ENCODE data around the gene CBLB.
"Not testable (repeated sequence)": the region's sequence is repeated elsewhere in the genome, so short reads cannot be mapped to it uniquely, and the experiment has no call there.

The CBLB gene

DNA sequence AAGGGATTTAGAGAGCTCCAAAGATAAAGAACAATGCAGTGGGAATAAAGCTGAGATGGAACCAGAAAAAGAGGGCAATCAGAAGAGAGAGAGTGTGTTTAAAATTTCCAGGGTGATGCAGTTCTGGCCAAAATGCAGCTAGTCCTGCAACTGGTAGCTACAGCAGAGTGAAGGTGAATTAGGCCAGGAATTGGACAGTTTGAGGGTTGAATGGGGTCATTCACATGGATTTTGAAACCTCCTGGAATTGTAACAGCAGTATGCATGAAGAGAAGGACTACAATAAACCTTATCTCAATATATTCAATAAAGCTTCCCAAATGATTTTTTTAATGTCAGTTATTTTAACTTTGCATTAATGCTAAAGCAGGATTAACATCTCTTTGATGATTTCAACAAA, 85.2 kb downstream of the CBLB start:
- no peak for DNase-seq

DNA sequence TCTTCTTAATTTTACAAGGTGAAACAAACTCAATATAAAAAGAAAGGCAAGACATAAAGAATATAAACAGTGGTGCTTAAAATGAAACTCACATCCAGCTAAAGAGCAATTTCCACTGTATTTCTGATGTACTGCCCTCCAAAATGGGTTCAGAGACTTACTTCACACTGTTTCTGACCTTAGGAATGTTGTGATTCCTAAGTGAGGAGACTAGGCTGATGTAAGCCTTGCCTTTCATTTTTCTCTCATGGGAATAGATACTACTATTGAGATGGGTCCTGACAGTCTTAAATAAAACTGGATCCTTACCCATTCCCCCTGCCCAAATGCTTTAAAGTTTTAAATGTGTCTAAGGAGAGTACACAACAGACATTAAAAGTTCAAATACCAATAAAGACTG, 86.9 kb downstream of the CBLB start:
- no peak for DNase-seq

DNA sequence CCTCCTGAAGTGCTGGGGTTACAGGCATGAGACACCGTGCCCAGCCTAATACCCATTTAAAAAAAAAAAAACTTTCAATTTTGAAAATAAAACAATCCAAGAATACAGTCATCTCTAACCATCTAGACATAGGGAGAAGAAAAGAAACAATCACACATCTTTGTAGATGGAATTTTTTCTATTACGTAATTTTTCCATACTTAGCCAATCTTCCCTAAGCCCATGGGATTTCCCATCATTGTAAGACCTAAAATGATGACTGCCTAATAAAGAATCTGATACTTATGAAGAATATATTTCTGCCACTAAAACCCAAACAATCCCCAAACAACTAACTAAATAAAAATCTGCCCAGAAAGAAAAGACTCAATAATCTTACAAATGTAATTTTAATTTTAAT, 88.7 kb downstream of the CBLB start:
- DNase-seq, result no peak

DNA sequence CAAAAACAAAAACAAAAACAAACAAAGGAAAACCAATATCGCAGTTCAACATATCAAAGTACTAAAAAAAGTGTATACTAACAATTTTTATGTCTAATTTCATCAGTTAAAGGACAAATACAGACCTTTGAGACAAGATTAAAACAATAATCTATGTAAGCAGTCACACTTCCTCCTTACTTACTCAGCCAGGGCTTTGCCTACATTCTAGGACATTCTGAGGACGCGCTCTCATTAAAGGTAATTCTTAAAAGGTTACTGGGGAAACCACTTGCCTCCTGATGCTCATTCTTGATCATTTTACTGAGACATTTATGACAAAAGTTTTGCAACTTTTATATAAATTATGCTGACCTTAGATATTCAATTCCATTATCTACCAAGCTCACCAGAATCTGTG, 93.4 kb downstream of the CBLB start:
- DNase-seq, result no peak

DNA sequence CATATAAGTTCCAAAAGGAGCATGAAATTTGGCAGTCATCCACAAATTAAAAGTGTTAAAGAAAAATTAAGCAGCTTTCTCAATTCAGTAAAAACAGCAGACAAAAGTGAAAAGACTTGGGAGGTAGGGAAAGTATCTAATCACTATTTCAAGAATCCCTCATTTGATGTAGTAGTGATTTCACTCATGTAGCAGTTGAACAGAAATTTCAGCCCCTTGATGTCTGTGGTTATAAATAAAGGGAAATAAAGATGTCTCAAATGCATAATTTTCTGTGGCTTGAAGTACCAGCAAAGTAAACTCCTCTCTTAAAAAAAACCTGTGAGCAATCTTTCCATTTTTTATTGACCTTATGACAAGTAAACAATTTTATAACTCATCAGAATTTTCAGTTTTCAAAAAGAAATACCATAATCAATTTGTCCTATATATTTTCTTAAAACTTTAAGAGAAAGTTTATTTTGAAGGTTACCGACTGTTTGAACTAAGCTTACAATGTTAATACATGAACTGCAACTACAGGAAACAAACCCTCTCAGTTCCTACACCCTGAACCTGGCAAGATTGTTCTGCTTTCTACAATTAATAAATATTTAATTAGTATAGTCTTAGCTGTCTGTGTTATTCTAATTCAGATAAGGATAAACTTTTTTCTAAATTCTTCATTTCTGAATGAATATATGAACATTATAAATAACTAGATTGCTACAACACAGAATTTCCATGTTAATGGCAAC, 94.2 kb downstream of the CBLB start:
- DNase-seq, result no peak

DNA sequence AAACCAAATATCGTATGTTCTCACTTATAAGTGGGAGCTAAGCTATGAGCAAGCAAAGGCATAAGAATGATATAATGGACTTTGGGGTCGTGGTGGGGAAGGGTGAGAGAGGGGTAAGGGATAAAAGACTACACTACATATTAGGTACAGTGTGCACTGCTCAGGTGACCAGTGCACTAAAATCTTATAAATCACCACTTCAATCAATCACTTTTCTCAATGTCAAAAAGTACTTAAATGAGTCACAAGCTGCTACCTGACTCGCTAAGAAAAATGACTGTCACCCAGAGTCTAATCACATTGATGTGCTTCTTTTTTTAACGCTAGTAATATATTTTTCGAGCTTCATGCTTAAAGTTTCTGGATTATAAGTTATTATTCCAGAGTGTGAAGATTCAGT, 95.5 kb downstream of the CBLB start:
- no peak for DNase-seq

DNA sequence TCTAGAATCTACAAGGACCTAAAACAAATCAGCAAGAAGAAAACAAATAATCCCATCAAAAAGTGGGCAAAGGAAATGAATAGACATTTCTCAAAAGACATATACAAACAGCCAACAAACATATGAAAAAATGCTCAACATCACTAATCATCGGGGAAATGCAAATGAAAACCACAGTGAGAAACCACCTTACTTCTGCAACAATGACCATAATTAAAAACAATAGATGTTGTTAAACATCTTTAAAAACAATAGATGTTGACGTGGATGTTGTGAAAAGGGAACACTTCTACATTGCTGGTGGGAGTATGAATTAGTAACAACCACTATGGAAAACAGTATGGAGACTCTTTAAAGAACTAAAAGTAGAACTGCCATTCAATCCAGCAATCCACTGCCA, 96.2 kb downstream of the CBLB start:
- no peak for DNase-seq

DNA sequence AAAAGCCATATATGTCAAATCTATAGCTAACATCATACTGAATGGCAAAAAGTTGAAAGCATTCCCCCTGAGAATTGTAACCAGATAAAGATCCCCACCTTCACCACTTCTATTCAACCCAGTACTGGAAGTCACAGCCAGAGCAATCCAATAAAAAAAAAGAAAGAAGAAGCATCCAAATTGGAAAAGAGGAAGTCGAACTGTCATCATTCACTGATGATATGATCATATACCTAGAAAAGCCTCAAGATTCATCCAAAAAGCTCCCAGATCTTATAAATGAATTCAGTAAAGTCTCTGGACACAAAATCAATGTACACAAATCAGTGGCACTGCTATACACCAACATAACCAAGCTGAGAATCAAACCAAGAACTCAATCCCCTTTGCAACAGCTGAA, 97.4 kb downstream of the CBLB start:
- DNase-seq, result no peak

DNA sequence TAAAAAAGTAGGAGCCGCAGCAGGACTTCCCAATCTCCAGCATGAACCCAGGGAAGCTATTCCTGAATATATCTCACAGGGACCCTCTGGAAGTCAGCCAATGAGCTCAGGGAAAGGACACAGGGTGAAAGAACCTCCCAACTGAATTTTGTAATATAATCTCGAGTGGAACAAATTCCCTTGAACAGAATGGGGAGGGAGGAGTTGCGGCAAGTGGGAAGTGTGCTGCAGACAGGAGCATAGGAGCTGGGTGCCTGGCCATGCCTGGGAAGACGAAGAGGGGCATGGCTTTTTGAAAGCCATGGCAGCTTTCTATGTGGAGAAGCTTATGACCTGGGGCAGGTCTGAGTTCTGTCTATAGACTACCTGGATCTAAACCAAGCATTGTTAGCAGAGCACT, 98.4 kb downstream of the CBLB start:
- no peak for DNase-seq

DNA sequence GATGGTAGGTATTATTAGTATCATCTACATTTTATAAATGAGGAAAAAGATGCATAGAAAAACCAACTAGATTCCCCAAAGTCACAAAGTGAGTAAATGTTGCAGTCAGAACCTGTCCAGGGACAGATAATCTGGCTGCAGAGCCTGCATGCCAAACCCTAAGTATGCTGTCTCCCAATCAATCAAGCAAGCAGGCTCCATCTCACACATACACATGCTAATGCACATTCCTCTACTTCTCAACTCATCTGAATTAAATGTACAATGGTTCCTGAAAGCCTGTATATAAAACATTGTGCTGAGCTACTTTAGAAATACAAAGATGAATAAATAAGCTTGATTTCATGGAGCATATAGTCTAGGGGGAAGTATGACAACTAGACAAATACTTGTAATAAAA, 101.0 kb downstream of the CBLB start:
- DNase-seq, result no peak

DNA sequence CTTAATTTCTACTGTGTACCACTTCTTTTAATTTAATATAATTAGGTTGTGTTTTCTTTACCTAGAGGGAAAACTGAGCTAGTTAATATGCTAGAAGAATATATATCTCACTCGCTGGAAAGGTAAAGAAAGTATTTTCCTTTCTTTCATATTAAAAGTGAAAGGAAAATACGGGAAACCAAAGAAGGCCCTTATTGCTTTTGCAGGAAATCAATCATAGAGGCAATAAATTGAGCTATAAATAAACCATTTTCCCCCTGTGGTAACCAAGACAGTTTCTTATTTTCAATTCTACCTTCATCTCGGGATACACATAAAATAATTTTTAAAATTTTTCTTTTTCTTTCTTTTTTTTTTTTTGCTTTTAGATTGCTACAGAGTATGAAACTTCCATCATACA, 101.6 kb downstream of the CBLB start:
- no peak for DNase-seq

DNA sequence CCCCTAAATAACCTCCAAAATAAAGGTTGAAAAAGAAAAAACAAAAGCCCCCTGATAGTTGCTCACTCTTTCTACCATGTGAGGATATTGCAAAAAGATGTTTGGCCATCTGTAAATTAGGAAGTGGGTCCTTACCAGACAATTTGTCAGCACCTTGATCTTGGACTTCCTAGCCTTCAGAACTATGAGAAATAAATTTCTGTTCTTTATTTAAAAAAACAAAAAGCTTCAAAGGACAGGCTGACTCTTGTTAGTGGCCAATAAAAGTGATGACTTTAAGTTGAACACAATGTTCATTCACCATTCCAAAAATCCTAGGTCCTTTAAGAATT, 103.5 kb downstream of the CBLB start:
- DNase-seq, result no peak

DNA sequence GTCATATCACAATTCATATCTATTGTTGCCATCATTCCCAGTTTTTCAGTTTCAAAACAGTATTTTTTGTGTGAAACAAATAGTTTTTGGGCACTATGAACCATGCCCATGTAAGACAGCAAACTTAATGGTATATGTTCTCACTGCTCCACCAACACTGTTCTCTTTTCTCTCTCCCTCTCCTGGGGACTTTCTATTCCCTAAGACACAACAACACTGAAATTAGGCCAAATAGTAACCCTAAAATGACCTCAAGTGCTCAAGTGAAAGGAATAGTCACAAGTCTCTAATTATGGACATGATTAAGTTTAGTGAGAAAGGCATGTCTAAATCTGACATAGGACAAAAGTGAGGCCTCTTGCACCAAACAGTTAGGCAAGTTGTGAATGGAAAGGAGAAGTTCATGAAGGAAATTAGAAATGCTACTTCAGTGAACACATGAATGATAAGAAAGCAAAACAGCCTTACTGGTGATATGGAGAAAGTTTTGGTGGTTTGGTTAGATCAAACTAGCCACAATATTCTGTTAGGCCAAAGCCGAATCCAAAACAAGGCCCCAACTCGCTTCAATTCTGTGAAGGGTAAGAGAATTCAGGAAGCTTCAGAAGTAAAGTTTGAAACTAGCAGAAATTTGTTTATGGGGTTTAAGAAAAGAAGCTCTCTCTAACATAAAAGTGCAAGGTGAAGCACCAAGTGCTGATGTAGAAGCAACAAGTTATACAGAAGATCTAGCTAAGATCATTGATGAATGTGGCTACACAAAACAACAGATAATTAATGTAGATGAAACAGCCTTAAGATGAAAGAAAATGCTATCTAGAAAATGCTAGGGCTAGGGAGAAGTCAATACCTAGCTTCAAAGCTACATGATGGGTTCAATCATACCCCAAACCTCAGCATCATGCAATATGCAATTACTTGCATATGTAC, 104.2 kb downstream of the CBLB start:
- no peak for DNase-seq

DNA sequence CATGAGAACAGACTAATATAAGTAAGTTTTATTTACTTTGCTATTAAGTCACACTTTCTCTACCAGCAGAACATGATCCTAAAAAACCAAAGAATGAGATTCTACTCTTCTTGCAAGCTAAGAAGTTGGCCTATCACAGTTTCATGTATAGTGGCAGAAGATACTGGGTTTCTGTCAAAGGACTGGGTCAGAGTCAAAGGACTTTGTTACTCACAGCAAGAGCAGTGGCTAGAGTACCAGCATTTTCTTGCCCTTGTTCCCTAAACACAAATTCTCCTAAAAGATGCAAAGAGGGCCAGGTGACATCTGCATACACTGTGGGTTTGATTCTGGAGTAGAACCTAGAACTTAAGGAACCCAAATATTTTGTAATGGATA, 105.2 kb downstream of the CBLB start:
- no peak for DNase-seq

DNA sequence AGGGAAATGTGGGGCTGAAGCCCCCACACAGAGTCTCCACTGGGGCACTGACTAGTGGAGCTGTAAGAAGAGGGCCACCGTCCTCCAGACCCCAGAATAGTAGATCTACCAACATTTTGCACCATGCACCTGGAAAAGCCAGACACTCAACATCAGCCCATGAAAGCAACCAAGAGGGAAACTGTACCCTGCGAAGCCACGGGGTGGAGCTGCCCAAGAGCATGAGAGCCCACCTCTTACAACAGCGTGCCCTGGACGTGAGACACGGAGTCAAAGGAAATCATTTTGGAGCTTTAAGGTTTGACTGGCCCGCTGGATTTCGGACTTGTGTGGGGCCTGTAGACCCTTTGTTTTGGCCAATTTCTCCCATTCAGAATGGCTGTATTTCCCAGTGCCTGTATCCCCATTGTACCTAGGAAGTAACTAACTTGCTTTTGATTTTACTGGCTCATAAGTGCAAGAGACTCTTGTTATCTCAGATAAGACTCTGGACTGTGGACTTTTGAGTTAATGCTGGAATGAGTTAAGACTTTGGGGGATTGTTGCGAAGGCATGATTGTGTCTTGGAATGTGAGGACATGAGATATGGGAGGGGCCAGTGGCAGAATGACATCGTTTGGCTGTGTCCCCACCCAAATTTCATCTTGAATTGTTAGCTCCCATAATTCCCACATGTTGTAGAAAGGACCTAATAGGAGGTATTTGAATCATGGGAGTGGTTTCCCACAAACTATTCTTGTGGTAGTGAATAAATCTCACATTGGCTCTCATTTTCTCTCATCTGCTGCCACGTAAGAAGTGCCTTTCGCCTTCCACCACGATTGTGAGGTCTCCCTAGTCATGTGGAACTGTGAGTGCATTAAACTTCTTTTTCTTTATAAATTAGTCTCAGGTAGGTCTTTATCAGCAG, 105.8 kb downstream of the CBLB start:
- no peak for DNase-seq

DNA sequence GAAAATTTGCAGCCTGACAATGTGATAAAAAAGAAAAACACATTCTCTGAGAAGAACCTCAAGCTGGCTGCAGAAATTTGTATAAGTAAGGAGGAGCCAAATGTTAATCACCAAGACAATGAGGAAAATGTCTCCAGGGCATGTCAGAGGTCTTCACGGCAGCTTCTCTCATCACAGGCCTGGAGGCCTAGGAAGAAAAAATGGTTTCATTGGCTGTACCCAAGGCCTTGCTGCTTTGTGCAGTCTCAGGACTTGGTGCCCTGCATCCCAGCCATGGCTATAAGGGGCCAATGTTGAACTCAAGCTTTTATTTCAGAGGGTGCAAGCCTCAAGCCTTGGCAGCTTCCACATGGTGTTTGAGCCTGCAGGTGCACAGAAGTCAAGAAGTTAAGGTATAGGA, 106.6 kb downstream of the CBLB start:
- DNase-seq, result not testable (repeated sequence)

DNA sequence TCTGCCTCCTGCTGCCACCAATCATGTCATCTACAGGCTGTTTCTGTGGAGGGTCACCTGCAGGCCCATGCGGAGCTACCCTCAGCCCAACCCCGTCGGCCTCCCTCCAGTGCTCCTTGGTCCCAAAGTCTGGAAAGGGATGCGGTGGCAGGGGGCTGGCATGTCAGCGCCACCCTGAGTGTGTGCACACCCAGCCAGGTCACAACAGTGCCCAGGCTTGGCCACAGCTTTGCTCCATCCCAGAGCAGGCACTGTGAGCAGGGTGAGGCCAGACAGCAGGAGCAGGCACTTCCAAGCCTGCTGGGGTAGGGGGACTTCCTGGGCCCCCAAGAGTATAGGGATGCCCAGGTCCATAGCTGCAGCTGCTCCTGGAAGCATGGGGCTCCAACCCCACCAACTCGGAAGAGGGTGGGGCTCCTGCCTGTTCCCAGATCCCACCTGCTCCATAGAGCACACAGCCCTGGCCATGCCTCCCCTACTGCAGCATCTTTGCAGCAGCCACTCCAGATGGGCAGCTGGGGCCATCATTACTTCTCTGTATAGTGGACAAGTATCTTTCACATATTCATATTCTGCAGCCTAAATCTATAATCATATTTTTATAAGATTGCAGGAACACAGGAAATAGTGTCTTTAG, 109.3 kb downstream of the CBLB start:
- DNase-seq, result no peak

DNA sequence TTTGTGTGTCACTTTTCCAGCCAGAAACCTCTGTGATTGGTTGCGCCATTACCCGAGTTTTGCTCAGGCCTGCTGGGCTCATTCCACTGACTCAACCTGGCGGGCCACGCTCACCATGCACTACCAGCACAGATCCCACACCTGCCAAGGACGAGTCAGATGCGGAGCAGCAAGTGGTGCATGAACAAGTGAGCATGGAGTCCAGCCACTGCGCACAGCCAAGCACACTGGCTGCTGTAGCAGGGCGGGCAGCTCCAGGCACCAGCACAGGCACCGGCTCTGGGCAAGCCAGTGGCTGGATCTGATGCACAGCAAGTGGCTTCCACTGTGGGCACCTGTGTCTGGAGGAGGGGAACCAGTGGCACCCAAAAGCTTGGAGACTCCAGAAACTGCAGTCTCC, 110.4 kb downstream of the CBLB start:
- DNase-seq, result no peak

DNA sequence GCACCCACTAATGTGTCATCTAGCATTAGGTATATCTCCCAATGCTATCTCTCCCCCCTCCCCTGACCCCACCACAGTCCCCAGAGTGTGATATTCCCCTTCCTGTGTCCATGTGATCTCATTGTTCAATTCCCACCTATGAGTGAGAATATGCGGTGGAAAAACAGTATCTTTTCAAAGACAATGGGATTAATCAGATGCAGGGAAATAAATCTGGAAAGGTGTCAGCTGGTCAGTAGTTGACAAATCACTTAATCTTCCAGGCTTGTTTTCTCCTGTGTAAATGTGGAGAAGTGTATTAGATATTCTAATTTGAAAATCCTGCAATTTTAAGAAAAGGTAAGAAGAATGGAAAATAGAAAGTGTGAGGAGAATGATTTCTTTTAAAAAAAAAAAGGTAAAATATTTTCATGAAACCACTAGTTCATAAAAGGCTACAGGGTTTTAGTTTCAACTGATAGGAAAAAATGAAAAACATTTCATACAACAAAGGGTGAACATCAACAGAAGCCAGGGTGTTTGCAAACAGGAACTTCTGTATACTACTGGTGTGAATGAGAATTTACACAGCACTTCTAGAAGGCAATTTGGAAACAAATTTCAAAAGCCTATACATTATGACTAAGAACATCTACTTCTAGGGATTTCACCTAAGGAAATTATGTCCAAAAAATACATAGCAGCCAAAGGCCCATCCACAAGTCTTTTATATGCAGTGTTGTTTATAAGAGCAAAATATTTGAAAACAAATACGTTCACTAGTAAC, 113.5 kb downstream of the CBLB start:
- DNase-seq, result no peak

DNA sequence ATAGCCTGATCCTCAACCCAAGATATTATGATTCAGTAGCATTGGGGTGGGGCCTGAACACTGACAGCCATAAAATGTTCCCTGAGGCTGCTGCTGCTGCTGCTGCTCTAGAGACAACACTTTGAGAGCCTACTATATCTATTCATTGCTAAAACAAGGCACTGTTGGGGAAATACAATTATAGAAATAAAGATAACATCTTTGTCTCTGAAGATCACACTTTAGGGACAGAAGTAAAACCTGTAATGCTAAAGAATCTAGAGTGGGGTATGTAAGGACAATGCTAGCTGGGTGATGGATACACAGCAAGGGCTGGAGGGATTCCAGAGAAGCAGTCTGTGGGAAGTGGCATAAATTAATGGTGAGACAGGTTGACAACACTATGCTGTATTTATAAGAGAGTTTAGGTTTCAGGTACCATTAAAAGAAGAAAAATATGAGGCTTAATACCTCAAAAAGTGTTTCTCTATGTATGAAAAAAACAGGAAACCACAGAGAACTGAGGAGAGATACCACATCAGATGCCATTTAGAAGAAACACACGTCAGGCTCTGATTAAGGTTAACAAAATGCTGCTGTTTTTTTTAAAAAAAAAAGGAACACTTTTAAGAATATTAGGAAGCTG, 115.9 kb downstream of the CBLB start:
- DNase-seq, result no peak

DNA sequence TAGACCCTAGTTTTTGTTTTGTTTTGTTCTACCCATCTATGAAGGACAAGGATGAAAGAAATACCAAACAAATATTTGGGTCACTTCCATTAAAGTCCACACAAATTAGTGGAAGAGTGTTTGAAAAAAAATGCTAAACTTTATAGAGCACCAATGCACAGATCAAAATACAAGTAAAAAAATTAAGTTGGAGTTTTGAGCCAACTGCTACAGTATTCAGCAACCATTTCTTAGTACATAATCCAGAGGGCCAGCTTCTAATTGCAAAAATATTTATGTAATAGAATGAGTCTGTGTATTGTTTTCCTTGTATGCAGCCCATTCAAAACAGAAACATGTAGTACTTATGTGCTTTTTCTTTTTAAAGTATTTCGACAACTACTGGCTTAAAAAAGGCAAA, 121.1 kb downstream of the CBLB start:
- DNase-seq, result no peak

DNA sequence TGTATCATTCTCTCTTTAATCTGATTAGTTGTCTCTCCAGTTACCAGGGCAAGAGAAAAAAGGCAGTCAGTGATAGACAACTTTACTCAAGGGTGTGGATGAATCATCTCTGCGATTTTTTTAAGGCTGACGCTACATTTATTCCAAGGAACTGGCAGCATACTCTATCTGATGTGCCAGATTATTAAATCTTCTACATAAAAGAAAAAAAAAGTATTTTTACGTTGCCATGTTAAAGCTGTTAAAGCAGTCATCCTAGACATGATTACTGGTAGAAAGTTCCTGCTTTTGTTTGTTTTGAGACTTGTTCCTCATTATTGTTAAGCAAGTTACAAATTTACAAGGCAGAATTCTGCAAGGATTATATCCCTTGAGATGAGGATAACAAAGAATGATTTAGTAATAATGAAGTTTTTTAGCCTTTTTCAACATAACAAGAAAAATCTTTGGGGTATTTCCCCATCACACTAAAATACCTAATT, 121.7 kb downstream of the CBLB start:
- no peak for DNase-seq
